OCI-LY7 (cell line): ENCODE results near the gene KIRREL3. TPM values are rescaled to one million over a fixed set of nuclear protein-coding genes. Genes with fewer than 3 reads are reported as not detected.

Experiments used
- BruUV-seq: library from RNA; stranded (reverse); fragments of 400-500 nt; replicated peaks from 2 replicates; lab custom pipeline; 2021; lab: Mats Ljungman, UMichigan
- CTCF ChIA-PET: fragments of 300-600 bp; sonication (Branson Sonifier 250); formaldehyde crosslinking; loops from one replicate; lab custom pipeline; 2022; ENCODE audit warnings: antibody characterized with exemption; ENCODE audit not compliant: unreplicated experiment; lab: Charles Lee
- POLR2A ChIA-PET: fragments of 300-600 bp; sonication (Branson Sonifier 250); formaldehyde crosslinking; loops from one replicate; lab custom pipeline; 2022; ENCODE audit warnings: antibody characterized with exemption; lab: Charles Lee
- DNase-seq: peaks from one replicate; pipeline ENCODE4 v3.0.0-alpha.2; 2015; ENCODE audit warnings: low spot score
- H2AFZ ChIP-seq: fragments of 200-600 bp; sonication (generic), shearing (Covaris generic); 2 replicates; pipeline ENCODE4 v1.6.1; 2014; ENCODE audit warnings: mild to moderate bottlenecking, antibody characterized with exemption, low read length, moderate library complexity
- H3K27ac ChIP-seq: fragments of 200-600 bp; sonication (generic); 2 replicates; pipeline ENCODE4 v1.5.1; 2014; ENCODE audit warnings: mixed run types, low read depth, mild to moderate bottlenecking, moderate library complexity, low read length, inconsistent platforms; ENCODE audit not compliant: poor library complexity, severe bottlenecking
- H3K36me3 ChIP-seq: fragments of 200-600 bp; sonication (generic); 2 replicates; pipeline ENCODE4 v1.6.1; 2014; ENCODE audit warnings: mild to moderate bottlenecking, antibody characterized with exemption, low read length, moderate library complexity, mixed read lengths; ENCODE audit not compliant: insufficient read depth
- H3K4me1 ChIP-seq: fragments of 200-600 bp; sonication (generic); 2 replicates; pipeline ENCODE4 v1.5.1; 2014; ENCODE audit warnings: mild to moderate bottlenecking, low read length; ENCODE audit not compliant: insufficient read depth, poor library complexity, severe bottlenecking
- H3K4me2 ChIP-seq: fragments of 200-600 bp; sonication (generic); 2 replicates; pipeline ENCODE4 v1.6.1; 2014; ENCODE audit warnings: mild to moderate bottlenecking, low read length
- H3K4me3 ChIP-seq: fragments of 200-600 bp; sonication (generic); 2 replicates; pipeline ENCODE4 v1.5.1; 2014; ENCODE audit warnings: mild to moderate bottlenecking, low read depth, low read length; ENCODE audit not compliant: poor library complexity, severe bottlenecking
- H3K79me2 ChIP-seq: fragments of 200-600 bp; sonication (generic); 2 replicates; pipeline ENCODE4 v1.6.1; 2016; ENCODE audit warnings: low read depth, mild to moderate bottlenecking, low read length, moderate library complexity, mixed read lengths; ENCODE audit not compliant: insufficient read depth
- H3K9me2 ChIP-seq: fragments of 200-600 bp; sonication (generic); 2 replicates; pipeline ENCODE4 v1.6.1; 2016; ENCODE audit warnings: mild to moderate bottlenecking, low read length, mixed read lengths; ENCODE audit not compliant: insufficient read depth
- H3K9me3 ChIP-seq: fragments of 200-600 bp; sonication (generic); 2 replicates; pipeline ENCODE4 v1.6.1; 2014; ENCODE audit warnings: mild to moderate bottlenecking, mixed run types, low read length, mixed read lengths
- H4K20me1 ChIP-seq: fragments of 200-600 bp; sonication (generic); 2 replicates; pipeline ENCODE4 v1.6.1; 2014; ENCODE audit warnings: mild to moderate bottlenecking, antibody characterized with exemption, low read length, moderate library complexity, mixed read lengths; ENCODE audit not compliant: insufficient read depth
- CTCF ChIP-seq: fragments of 200-600 bp; sonication (generic); conservative IDR thresholded peaks from 2 replicates; pipeline ENCODE4 v1.5.1; 2014; ENCODE audit warnings: mild to moderate bottlenecking, antibody characterized with exemption, low read length, moderate library complexity, mixed read lengths
- EZH2phosphoT487 ChIP-seq: fragments of 200-600 bp; sonication (generic); IDR thresholded peaks from 2 replicates; pipeline ENCODE4 v1.6.1; 2018; ENCODE audit warnings: low read depth, borderline replicate concordance, mild to moderate bottlenecking, mixed run types, antibody characterized with exemption, low read length, moderate library complexity, mixed read lengths
- intact Hi-C: fragments of 100-400 bp; cut with micrococcal nuclease; formaldehyde crosslinking; loops from one replicate; pipeline ENCODE4 v1.10.0; 2022; ENCODE audit not compliant: unreplicated experiment
- total RNA-seq, 2 experiments: library from RNA; depleted of rRNA in 1 of 2; stranded (reverse); fragments of >200 nt in 1 of 2; shearing (Covaris generic) in 1 of 2; gene quantifications; 2 replicates each; pipeline ENCODE4 v1.2.3, GENCODE V29; 2014 to 2022

The KIRREL3 gene
- total RNA-seq, 2 experiments from 2014 or later = not detected

DNA sequence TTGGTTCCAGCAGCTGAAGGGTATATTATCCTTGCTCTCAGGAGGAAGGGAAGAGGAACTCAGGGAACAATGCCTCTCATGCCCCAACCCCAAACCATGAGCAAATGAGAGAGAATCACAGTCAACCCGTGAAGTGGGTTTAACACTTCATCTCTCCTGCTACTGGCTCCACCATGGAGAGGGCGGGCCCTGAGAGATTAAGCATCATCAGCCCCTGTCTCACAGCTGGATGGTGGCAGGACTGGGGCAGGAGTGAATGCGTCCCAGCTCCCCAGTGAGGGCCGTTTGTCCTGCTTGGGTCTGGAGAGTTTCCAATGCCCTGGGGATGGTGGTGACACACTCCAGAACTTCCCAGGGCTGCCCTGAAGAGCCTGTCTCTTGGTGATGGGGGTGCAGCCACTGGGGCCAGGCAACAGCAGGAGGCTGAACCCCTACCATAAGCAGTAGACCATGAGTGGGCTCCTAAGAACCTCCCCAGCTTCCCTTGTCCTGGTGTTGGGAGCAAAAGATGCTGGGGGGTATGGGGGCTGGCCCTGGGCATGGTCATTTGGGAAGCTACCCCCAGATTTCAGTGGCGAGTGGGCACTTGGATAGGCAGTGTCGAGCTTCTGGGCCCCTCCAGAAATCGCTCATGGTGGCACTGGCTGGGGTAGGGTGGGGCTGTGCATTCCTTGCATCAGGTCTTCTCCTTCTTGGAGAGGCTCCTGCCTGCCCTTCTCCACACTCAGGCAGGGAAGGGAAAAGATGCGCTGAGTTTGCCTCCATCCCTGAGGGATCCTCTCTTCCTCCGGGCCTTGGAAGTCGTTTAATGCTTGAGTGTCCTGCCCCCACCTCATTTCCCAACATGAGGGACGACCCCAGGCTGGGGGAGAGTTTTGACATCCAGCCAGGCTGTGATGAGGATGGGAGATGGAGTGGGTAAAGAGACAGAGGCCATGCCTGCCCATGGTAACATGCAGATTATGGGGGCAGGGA is 487.5 kb downstream of the KIRREL3 start:
- Histone ChIP-seq H3K27ac (no peak overlapping the region), H3K79me2 (no peaks in the 10 kb centered on the region), H2AFZ (no peak overlapping the region), H3K9me2 (no peaks in the 10 kb centered on the region), H3K4me1 (no peaks in the 10 kb centered on the region), H3K4me2 (no peak overlapping the region), H4K20me1 (no peaks in the 10 kb centered on the region), H3K9me3 (no peaks in the 10 kb centered on the region), H3K4me3 (no peak overlapping the region), H3K36me3 (no peaks in the 10 kb centered on the region)
- no TSS peak for BruUV-seq
- TF ChIP-seq EZH2phosphoT487 (no peak), CTCF (no peak)
- POLR2A ChIA-PET = interaction anchor here (0.9 kb wide), 1 partner anchor 15 kb away, joined by 3 read pairs; no protein-coding TSS in a partner anchor
- DNase-seq = no peak
- intact Hi-C loops = no loop called here
- CTCF ChIA-PET = interaction anchor here (0.7 kb wide), 1 partner anchor 32 kb away, joined by 3 read pairs; no protein-coding TSS in a partner anchor

DNA sequence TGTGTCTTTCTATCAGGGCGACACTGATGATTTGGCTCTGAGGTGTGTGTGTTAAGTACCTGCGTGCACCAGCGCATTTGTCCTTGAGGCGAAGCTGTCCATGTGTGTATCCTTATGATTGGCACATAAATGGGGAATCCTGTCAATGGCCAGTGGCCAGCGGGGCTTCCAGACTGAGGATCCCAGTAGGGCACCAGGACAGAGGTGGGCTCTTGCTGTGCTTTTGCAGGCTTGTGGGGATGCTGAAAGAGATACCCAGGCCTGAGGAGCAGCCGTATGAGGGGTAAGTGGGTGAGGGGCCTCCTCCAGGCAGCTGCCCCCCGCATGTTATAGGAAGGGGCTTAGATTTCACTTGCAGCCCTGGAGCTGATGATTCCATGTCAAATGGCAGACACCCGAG is 488.3 kb downstream of the KIRREL3 start:
- no peaks in the 10 kb centered on the region for H3K9me2 ChIP-seq
- no peaks in the 10 kb centered on the region for H3K36me3 ChIP-seq
- intact Hi-C loops = no loop called here
- H2AFZ ChIP-seq = no peak overlapping the region
- H3K4me1 ChIP-seq = no peaks in the 10 kb centered on the region
- H4K20me1 ChIP-seq = no peaks in the 10 kb centered on the region
- no TSS peak for BruUV-seq
- no peak overlapping the region for H3K27ac ChIP-seq
- ChIA-PET POLR2A (interaction anchor here (0.9 kb wide), 1 partner anchor 16 kb away, joined by 3 read pairs; no protein-coding TSS in a partner anchor), CTCF (interaction anchor here (0.7 kb wide), 1 partner anchor 31 kb away, joined by 3 read pairs; no protein-coding TSS in a partner anchor)
- no peak for DNase-seq
- H3K9me3 ChIP-seq = no peaks in the 10 kb centered on the region
- TF ChIP-seq EZH2phosphoT487 (no peak), CTCF (no peak)
- no peaks in the 10 kb centered on the region for H3K79me2 ChIP-seq
- H3K4me3 ChIP-seq = no peak overlapping the region
- H3K4me2 ChIP-seq = no peak overlapping the region
